MM.1S (cell line): ENCODE data around the gene LTBP1.
"Not testable (repeated sequence)": the region's sequence is repeated elsewhere in the genome, so short reads cannot be mapped to it uniquely, and the experiment has no call there.

Experiments used
- DNase-seq: peaks from one replicate; pipeline ENCODE4 v3.0.0-alpha.2; 2015
- H2AFZ ChIP-seq: fragments of 300-600 bp; sonication (generic); 2 replicates; pipeline ENCODE4 v1.6.0; 2016; ENCODE audit warnings: antibody characterized with exemption, low read length
- H3F3A ChIP-seq: fragments of 300-600 bp; sonication (generic); 2 replicates; pipeline ENCODE4 v1.6.1; 2016; ENCODE audit warnings: mild to moderate bottlenecking, antibody characterized with exemption, low read length, moderate library complexity, mixed read lengths; ENCODE audit not compliant: insufficient read depth
- H3K27ac ChIP-seq: fragments of 300-600 bp; sonication (generic); 2 replicates; pipeline ENCODE4 v1.5.1; 2016; ENCODE audit warnings: mild to moderate bottlenecking, low read length
- H3K27me3 ChIP-seq: fragments of 300-600 bp; sonication (generic); replicated peaks from 2 replicates; pipeline ENCODE4 v1.6.0; 2016; ENCODE audit warnings: low read length; ENCODE audit not compliant: insufficient read depth
- H3K36me3 ChIP-seq: fragments of 300-600 bp; sonication (generic); replicated peaks from 2 replicates; pipeline ENCODE4 v1.6.1; 2016; ENCODE audit warnings: mild to moderate bottlenecking, low read length, mixed read lengths; ENCODE audit not compliant: insufficient read depth
- H3K4me1 ChIP-seq: fragments of 300-600 bp; sonication (generic); 2 replicates; pipeline ENCODE4 v1.6.1; 2016; ENCODE audit warnings: low read length, mixed read lengths
- H3K4me2 ChIP-seq: fragments of 300-600 bp; sonication (generic); 2 replicates; pipeline ENCODE4 v1.6.0; 2016; ENCODE audit warnings: low read depth, low read length
- H3K4me3 ChIP-seq: fragments of 300-600 bp; sonication (generic); 2 replicates; pipeline ENCODE4 v1.5.1; 2016; ENCODE audit warnings: low read length, mixed read lengths
- H3K79me2 ChIP-seq: fragments of 300-600 bp; sonication (generic); 2 replicates; pipeline ENCODE4 v1.6.1; 2016; ENCODE audit warnings: mixed run types, low read length, mixed read lengths
- H3K9ac ChIP-seq: fragments of 300-600 bp; sonication (generic); 2 replicates; pipeline ENCODE4 v1.6.1; 2016; ENCODE audit warnings: low read length, mixed read lengths
- H3K9me2 ChIP-seq: fragments of 300-600 bp; sonication (generic); replicated peaks from 2 replicates; pipeline ENCODE4 v1.6.1; 2016; ENCODE audit warnings: mild to moderate bottlenecking, low read length, mixed read lengths; ENCODE audit not compliant: insufficient read depth
- H3K9me3 ChIP-seq: fragments of 300-600 bp; sonication (generic); replicated peaks from 2 replicates; pipeline ENCODE4 v1.6.1; 2016; ENCODE audit warnings: mild to moderate bottlenecking, low read length, mixed read lengths; ENCODE audit not compliant: insufficient read depth
- H4K20me1 ChIP-seq: fragments of 300-600 bp; sonication (generic); 2 replicates; pipeline ENCODE4 v1.6.1; 2016; ENCODE audit warnings: mild to moderate bottlenecking, low read length, moderate library complexity, mixed read lengths; ENCODE audit not compliant: insufficient read depth
- EZH2 ChIP-seq: fragments of 300-600 bp; sonication (generic); optimal IDR thresholded peaks from 2 replicates; pipeline ENCODE3; 2017; ENCODE audit warnings: low read depth, mild to moderate bottlenecking, antibody characterized with exemption, low read length, mixed read lengths
- EZH2phosphoT487 ChIP-seq: fragments of 300-600 bp; sonication (generic); IDR thresholded peaks from 2 replicates; pipeline ENCODE4 v1.6.1; 2018; ENCODE audit warnings: antibody characterized with exemption, low read length
- TF ChIP-seq, protein P1 (sequence below): fragments of 300-600 bp; sonication (generic); IDR thresholded peaks from 2 replicates; pipeline ENCODE4 v1.5.1; 2016; ENCODE audit warnings: antibody characterized with exemption, low read length, mixed read lengths

The LTBP1 gene

DNA sequence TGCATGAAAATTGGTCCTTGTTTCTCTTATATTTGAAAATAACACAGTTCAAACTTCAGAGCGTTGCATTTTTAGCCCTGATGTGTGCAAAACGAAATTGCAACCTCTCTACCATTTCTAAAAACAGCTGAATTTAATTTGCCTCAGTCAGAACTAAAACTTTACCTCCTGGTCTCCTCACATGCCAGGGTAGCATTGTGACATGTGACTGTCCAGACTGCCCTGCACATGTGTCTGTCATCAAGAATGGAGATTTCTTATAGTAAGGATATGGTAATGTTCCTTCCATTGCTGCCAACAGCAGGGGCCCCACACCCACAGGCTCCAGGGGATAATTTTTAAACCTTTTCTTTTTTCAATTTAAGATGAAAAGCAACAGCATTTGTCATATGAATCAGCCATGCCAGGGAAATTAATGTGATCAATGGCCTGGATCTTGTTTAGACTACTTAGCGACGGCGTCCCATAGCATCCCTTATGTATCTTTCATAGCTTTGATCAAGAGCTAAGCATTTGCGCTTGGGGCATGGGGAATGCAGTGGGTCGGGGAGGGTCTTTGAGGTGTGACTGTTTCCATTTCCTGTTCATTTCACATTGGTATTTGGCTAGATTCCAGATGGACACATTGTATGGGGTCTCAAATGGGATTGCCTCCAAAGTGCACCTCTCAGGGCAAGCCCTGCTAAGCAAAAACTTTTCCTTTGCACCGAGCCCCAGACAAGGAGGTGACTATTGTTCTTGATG is 437.3 kb downstream of the LTBP1 start:
- Histone ChIP-seq H3K9me2 (no peaks in the 10 kb centered on the region), H2AFZ (0 out of 2 replicates have a peak overlapping the region, but pooled peaks have one; percentile 7)

DNA sequence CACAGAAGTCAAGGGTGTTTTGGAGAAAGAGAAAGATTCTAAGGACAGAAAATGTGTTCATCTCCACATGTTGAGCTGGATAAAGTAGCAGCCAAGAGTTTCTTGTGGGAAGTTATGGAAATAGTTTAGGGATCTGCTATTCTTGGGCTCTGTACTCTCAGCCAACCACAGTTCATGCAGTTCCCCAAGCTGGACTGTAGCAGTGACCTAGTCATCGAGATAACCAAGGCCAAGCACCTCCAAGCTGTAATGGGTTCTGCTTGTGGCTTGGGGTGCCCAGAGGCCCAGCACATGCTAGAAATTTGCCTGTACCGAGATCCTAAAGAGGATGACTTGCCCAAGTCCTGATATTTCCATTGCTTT is 437.8 kb downstream of the LTBP1 start:
- H3K9ac ChIP-seq = no peak overlapping the region
- no peaks in the 10 kb centered on the region for H3K9me3 ChIP-seq
- H3K4me2 ChIP-seq = no peak overlapping the region
- no peak overlapping the region for H3K27ac ChIP-seq
- no peak overlapping the region for H3K4me3 ChIP-seq
- no peaks in the 10 kb centered on the region for H4K20me1 ChIP-seq
- DNase-seq = no peak
- H3K79me2 ChIP-seq = no peaks in the 10 kb centered on the region
- H2AFZ ChIP-seq = no peak overlapping the region
- H3K27me3 ChIP-seq = no peaks in the 10 kb centered on the region
- no peaks in the 10 kb centered on the region for H3F3A ChIP-seq
- H3K4me1 ChIP-seq = peaks cover 16% of the 10 kb centered on the region
- no peak for TF ChIP-seq EZH2phosphoT487
- TF ChIP-seq EZH2 = no peak
- TF ChIP-seq, protein P1, sequence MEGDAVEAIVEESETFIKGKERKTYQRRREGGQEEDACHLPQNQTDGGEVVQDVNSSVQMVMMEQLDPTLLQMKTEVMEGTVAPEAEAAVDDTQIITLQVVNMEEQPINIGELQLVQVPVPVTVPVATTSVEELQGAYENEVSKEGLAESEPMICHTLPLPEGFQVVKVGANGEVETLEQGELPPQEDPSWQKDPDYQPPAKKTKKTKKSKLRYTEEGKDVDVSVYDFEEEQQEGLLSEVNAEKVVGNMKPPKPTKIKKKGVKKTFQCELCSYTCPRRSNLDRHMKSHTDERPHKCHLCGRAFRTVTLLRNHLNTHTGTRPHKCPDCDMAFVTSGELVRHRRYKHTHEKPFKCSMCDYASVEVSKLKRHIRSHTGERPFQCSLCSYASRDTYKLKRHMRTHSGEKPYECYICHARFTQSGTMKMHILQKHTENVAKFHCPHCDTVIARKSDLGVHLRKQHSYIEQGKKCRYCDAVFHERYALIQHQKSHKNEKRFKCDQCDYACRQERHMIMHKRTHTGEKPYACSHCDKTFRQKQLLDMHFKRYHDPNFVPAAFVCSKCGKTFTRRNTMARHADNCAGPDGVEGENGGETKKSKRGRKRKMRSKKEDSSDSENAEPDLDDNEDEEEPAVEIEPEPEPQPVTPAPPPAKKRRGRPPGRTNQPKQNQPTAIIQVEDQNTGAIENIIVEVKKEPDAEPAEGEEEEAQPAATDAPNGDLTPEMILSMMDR = no peak
- H3K9me2 ChIP-seq = no peaks in the 10 kb centered on the region
- no peaks in the 10 kb centered on the region for H3K36me3 ChIP-seq

More for the DNA sequence above, 437.3 kb downstream of the LTBP1 start:
- Histone ChIP-seq H4K20me1 (no peaks in the 10 kb centered on the region), H3K4me2 (peak overlapping the region; percentile 42; the same call in 1 of the 2 replicates), H3K27me3 (no peaks in the 10 kb centered on the region), H3K36me3 (no peaks in the 10 kb centered on the region), H3K27ac (no peak overlapping the region), H3K4me3 (no peak overlapping the region), H3K4me1 (peaks cover 16% of the 10 kb centered on the region), H3K9me3 (no peaks in the 10 kb centered on the region), H3F3A (no peaks in the 10 kb centered on the region), H3K79me2 (no peaks in the 10 kb centered on the region), H3K9ac (no peak overlapping the region)
- peak; percentile 13 for DNase-seq
- TF ChIP-seq, protein P1 = no peak
- no peak for TF ChIP-seq EZH2

DNA sequence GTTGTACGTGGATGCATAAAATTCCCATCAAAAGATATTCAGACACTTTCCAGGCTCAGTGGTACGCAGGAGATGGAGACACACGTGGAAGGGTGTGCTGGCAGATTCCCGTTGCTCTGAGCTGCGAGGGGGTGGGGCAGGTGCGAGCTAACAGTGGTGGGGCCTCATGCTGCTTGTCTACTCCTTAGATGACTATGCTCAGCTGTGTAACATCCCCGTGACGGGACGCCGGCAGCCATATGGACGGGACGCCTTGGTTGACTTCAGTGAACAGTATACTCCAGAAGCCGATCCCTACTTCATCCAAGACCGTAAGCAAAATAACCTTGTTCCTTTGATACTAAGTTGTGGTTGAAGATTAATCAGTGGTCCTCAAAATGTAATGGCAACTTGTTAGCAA is 442.2 kb downstream of the LTBP1 start:
- Histone ChIP-seq H3K9me3 (no peaks in the 10 kb centered on the region), H3K27me3 (no peaks in the 10 kb centered on the region), H3K9me2 (no peaks in the 10 kb centered on the region), H3K9ac (no peak overlapping the region), H3K27ac (no peak overlapping the region), H4K20me1 (no peaks in the 10 kb centered on the region), H3K79me2 (no peaks in the 10 kb centered on the region), H3K4me1 (peaks cover 20% of the 10 kb centered on the region), H3K36me3 (no peaks in the 10 kb centered on the region), H3F3A (peaks cover 7% of the 10 kb centered on the region), H3K4me2 (no peak overlapping the region), H3K4me3 (no peak overlapping the region), H2AFZ (no peak overlapping the region)
- TF ChIP-seq EZH2phosphoT487 (no peak), EZH2 (no peak)
- TF ChIP-seq, protein P1 = no peak
- DNase-seq = no peak

DNA sequence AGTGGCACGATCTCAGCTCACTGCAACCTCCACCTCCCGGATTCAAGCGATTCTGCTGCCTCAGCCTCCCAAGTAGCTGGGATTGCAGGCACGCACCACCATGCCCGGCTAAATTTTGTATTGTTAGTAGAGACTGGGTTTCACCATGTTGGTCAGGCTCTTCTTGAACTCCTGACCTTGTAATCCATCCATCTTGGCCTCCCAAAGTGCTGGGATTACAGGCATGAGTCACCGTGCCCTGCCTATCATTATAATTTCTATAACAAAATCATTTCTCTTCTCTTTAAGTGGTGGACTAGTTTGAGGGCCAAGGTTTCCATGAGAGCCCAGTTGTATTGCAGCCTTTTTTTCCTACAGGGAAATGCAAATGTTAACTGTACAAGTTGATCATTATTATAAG is 442.9 kb downstream of the LTBP1 start:
- not testable (repeated sequence) for H4K20me1 ChIP-seq, H3K27ac ChIP-seq, H3K4me3 ChIP-seq

More for the DNA sequence above, 442.9 kb downstream of the LTBP1 start:
- H2AFZ ChIP-seq, DNase-seq, H3K9me3 ChIP-seq, H3K79me2 ChIP-seq, H3K4me2 ChIP-seq, H3K9ac ChIP-seq, H3K36me3 ChIP-seq, H3K9me2 ChIP-seq, H3K27me3 ChIP-seq, H3F3A ChIP-seq: not testable (repeated sequence)
- peaks cover 13% of the 10 kb centered on the region for H3K4me1 ChIP-seq
